Fibroblast of villous mesenchyme (primary cell): ENCODE results near the gene KRT78. TPM values are rescaled to one million over a fixed set of nuclear protein-coding genes. Genes with fewer than 3 reads are reported as not detected.
"Not testable (repeated sequence)": the region's sequence is repeated elsewhere in the genome, so short reads cannot be mapped to it uniquely, and the experiment has no call there.

Source experiments
- DNase-seq: peaks from one replicate; pipeline ENCODE4 v3.0.0-alpha.2; 2010; ENCODE audit warnings: low read depth
- H3K4me3 ChIP-seq: 2 replicates; pipeline ENCODE4 v1.5.1; 2011; ENCODE audit warnings: low read depth, mild to moderate bottlenecking, low read length
- CTCF ChIP-seq: IDR thresholded peaks from 2 replicates; pipeline ENCODE4 v1.5.1; 2012; ENCODE audit warnings: low read depth, mild to moderate bottlenecking, low read length; ENCODE audit not compliant: insufficient read depth
- total RNA-seq: library from RNA; depleted of rRNA; stranded (reverse); fragments of >200 nt; gene quantifications from 2 replicates; pipeline ENCODE4 v1.2.3, GENCODE V29; 2012

KRT78 gene
- total RNA-seq, 1 donor = not detected

DNA sequence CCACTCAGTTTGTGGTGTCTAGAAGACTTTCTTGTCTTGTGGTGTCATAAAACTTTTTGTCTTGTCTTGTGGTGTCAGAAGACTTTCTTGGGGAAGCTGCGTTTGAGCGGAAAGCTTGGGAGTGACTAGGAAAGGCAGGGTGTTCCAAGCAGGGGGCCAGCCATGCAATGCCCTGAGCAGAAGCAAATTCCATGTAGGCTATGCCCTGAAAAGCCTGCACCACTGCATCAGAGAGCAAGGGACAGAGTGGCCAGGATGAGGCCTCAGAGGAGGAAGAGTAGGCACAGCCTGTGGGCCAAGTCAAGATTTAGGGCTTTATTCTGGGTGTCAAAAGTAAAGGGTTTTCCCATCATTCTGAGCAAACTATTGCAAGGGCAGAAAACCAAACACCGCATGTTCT, 41.6 kb upstream of the KRT78 start:
- DNase-seq = no peak
- TF ChIP-seq CTCF = no peak

GRCh38 chr12:52884526-52885293, 35.9 kb upstream of the KRT78 start:
- DNase-seq = peak; percentile 70

More for the DNA sequence above, 41.6 kb upstream of the KRT78 start:
- H3K4me3 ChIP-seq = no peak overlapping the region

GRCh38 chr12:52880499-52880898, 31.7 kb upstream of the KRT78 start:
- H3K4me3 ChIP-seq = not testable (repeated sequence)

More at GRCh38 chr12:52884526-52885293, 35.9 kb upstream of the KRT78 start:
- peak; percentile 89 for TF ChIP-seq CTCF
- H3K4me3 ChIP-seq = no peak overlapping the region

DNA sequence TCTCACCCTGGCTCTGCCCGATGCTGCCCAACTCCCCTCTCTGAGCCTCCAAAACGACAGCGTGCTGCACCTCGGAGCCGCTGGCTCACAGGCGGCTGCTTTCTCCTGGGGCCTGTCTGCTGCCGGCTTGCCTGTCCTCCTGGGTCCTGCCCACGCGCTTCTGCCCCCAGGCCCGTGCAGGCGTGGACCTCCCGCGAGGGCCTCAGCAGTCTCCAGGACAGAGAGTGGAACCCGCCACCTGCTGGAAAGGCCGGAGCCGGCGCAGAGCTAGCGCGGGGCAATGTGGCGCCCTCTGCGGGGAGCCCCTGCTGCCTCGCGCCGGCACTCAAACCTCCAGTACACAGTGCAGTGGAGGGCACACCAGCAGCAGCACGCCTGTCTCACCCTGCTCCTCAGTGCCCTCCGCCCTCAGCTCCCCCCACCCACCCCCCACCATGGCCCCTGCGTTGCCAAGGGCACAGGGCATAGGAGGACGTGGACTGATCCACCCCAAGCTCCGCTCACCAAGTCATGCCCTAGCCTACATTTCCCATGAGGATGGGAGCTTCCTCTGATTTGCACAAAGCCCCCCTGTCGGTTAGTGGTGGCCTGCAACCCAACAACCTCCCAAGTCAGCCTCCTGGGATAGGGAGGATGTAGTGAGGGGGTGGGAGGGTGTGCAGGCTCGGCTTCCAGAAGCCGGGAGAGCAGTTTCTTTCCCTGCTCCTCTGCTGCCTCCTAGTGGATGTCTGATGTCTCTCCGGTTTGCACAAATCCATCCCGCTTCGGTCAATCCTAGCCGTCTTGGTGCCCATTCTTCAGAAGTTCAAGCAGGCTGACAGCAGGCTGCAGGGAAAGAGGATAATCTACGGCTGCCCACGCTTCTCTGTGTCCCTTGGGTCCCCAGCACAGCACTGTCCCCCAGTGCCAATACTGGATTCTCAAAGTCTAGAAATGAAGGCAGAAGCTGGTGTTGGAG, 30.9 kb upstream of the KRT78 start:
- peak; percentile 89 for DNase-seq
- H3K4me3 ChIP-seq = peak overlapping the region; percentile 23
- peak; percentile 91 for TF ChIP-seq CTCF

More at GRCh38 chr12:52880499-52880898, 31.7 kb upstream of the KRT78 start:
- not testable (repeated sequence) for DNase-seq

- peak; percentile 33 for DNase-seq
- TF ChIP-seq CTCF = no peak
- H3K4me3 ChIP-seq = no peak overlapping the region
Observed at GRCh38 chr12:52878507-52879393, 30.0 kb upstream of the KRT78 start.

- no peak for DNase-seq
- TF ChIP-seq CTCF = no peak
- no peak overlapping the region for H3K4me3 ChIP-seq
Observed at GRCh38 chr12:52877242-52877641, 28.4 kb upstream of the KRT78 start.
